DND-41 (cell line): ENCODE measurements around the gene ENPP4.

Experiments used
- EZH2 ChIP-seq: IDR thresholded peaks from 3 replicates; pipeline ENCODE4 v1.6.1; 2012; ENCODE audit warnings: borderline replicate concordance, low read depth, mild to moderate bottlenecking, moderate library complexity, low read length, inconsistent platforms; ENCODE audit not compliant: severe bottlenecking
- TF ChIP-seq, protein P1 (sequence below): IDR thresholded peaks from 2 replicates; pipeline ENCODE4 v1.5.1; 2012; ENCODE audit warnings: borderline replicate concordance, low read length, moderate library complexity, mild to moderate bottlenecking; ENCODE audit not compliant: poor library complexity, severe bottlenecking; ENCODE audit errors: extremely low read depth

DNA sequence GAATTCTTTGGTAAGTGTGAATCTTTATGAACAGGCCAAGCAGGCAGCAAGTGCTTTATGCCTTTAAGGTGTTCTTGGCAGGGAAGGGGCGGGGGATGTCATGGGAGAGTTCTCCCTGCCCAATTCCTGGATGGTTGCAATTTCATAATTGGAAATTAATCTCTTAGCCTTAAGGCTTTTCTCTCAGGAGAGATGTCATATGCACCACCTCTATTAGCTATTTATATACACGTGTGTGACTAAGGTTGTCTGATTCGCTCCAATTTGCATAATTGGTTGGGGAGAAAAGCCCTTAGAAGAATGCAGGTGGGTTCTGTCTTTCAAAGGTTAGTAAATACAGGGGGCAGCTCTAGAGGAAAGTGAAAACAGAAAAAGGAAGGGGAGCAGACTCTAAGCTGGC is 46.2 kb downstream of the ENPP4 start:
- TF ChIP-seq, protein P1, sequence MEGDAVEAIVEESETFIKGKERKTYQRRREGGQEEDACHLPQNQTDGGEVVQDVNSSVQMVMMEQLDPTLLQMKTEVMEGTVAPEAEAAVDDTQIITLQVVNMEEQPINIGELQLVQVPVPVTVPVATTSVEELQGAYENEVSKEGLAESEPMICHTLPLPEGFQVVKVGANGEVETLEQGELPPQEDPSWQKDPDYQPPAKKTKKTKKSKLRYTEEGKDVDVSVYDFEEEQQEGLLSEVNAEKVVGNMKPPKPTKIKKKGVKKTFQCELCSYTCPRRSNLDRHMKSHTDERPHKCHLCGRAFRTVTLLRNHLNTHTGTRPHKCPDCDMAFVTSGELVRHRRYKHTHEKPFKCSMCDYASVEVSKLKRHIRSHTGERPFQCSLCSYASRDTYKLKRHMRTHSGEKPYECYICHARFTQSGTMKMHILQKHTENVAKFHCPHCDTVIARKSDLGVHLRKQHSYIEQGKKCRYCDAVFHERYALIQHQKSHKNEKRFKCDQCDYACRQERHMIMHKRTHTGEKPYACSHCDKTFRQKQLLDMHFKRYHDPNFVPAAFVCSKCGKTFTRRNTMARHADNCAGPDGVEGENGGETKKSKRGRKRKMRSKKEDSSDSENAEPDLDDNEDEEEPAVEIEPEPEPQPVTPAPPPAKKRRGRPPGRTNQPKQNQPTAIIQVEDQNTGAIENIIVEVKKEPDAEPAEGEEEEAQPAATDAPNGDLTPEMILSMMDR: no peak
- TF ChIP-seq EZH2: no peak
